ENCODE results near the gene ETV6.

Gene ETV6

DNA sequence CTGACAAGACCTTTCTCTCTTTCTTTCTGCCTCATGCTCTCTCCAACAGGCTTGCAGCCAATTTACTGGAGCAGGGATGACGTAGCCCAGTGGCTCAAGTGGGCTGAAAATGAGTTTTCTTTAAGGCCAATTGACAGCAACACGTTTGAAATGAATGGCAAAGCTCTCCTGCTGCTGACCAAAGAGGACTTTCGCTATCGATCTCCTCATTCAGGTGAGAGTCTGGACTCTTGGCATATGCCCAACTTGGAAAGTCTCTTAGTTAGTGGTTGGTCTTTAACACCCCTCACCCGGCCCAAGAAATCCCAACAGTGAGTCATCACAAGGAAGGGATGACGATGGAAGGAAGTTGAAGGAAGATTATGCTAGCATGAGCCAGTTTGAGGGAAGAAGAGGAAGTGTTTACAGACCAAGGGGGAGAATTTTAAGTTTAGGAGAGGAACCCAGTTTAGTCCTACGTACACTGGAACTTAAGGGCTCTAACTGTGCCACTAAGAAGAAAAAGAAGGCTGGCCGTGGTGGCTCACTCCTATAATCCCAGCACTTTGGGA lies 189.7 kb downstream of the ETV6 start:
- TF ChIP-seq, protein P1, sequence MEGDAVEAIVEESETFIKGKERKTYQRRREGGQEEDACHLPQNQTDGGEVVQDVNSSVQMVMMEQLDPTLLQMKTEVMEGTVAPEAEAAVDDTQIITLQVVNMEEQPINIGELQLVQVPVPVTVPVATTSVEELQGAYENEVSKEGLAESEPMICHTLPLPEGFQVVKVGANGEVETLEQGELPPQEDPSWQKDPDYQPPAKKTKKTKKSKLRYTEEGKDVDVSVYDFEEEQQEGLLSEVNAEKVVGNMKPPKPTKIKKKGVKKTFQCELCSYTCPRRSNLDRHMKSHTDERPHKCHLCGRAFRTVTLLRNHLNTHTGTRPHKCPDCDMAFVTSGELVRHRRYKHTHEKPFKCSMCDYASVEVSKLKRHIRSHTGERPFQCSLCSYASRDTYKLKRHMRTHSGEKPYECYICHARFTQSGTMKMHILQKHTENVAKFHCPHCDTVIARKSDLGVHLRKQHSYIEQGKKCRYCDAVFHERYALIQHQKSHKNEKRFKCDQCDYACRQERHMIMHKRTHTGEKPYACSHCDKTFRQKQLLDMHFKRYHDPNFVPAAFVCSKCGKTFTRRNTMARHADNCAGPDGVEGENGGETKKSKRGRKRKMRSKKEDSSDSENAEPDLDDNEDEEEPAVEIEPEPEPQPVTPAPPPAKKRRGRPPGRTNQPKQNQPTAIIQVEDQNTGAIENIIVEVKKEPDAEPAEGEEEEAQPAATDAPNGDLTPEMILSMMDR (conservative IDR thresholded peaks at IDR 0.05; ENCODE audit: low read depth, low read length), result no peak
- H3K4me3 ChIP-seq (IDR thresholded peaks at IDR 0.05; ENCODE audit: insufficient read depth, low read depth, low read length), result no peak overlapping the region
- H3K79me2 ChIP-seq (ENCODE audit: insufficient read depth, low read depth), result no peaks in the 10 kb centered on the region
- H3K36me3 ChIP-seq (ENCODE audit: insufficient read depth), result no peaks in the 10 kb centered on the region
- H3K27me3 ChIP-seq (ENCODE audit: insufficient read depth, low read depth), result no peaks in the 10 kb centered on the region
- no peak overlapping the region for H3K9ac ChIP-seq
- H3K4me1 ChIP-seq (ENCODE audit: low read depth, poor library complexity, severe bottlenecking), result peaks cover 39% of the 10 kb centered on the region
- H4K20me1 ChIP-seq (ENCODE audit: insufficient read depth), result no peaks in the 10 kb centered on the region
- H3K4me2 ChIP-seq, result no peak overlapping the region
- no peak overlapping the region for H3K27ac ChIP-seq
- no peak overlapping the region for H2AFZ ChIP-seq (ENCODE audit: low read depth)

DNA sequence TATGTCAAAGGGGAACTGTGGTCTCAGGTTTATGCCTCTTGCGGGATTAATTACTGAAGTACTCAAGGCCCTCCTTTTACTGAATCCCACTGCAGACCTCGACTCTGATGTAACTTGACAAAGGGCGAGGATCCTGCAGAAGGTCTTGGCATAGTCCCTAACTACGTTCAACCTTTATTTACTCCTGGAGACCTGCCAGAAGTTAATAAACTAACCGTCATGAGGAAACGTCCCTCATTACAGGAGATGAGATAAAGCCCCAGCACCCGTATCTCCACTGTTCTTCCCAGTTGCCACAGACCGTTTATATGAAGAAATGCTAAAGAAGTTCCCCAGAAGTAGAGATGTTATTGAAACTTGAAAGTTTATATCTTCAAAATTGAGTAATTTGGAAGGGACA lies 190.9 kb downstream of the ETV6 start:
- H3K4me2 ChIP-seq, result no peak overlapping the region
- H3K4me3 ChIP-seq (IDR thresholded peaks at IDR 0.05; ENCODE audit: insufficient read depth, low read depth, low read length), result no peak overlapping the region
- H3K4me1 ChIP-seq (ENCODE audit: low read depth, poor library complexity, severe bottlenecking), result peaks cover 27% of the 10 kb centered on the region
- no peaks in the 10 kb centered on the region for H3K36me3 ChIP-seq (ENCODE audit: insufficient read depth)
- no peak overlapping the region for H2AFZ ChIP-seq (ENCODE audit: low read depth)
- H3K79me2 ChIP-seq (ENCODE audit: insufficient read depth, low read depth), result no peaks in the 10 kb centered on the region
- H3K9ac ChIP-seq, result no peak overlapping the region
- H3K27me3 ChIP-seq (ENCODE audit: insufficient read depth, low read depth), result no peaks in the 10 kb centered on the region
- TF ChIP-seq, protein P1 (conservative IDR thresholded peaks at IDR 0.05; ENCODE audit: low read depth, low read length), result no peak
- H3K27ac ChIP-seq, result no peak overlapping the region
- no peaks in the 10 kb centered on the region for H4K20me1 ChIP-seq (ENCODE audit: insufficient read depth)

DNA sequence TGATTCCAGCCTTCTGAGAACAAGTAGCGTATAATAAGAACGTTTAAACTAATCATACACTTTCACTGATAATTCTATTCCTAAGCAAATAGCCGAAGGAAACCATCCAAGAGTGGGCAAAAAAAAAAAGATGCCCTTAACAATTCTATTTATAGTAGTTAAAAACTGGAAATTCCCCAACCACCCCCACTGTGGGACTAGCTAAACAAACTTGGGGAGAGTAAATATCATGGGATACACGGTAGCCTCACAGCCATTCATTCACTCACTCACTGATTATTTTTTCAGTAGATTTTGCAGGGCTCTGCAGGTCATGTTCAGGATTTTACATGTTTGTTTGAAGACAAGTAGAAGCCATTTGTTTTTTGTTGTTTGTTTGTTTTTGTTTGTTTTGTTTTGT lies 197.0 kb downstream of the ETV6 start:
- Histone ChIP-seq H3K79me2 (ENCODE audit: insufficient read depth, low read depth) (no peaks in the 10 kb centered on the region), H3K4me2 (no peak overlapping the region), H3K27ac (no peak overlapping the region), H3K4me1 (ENCODE audit: low read depth, poor library complexity, severe bottlenecking) (no peaks in the 10 kb centered on the region), H3K27me3 (ENCODE audit: insufficient read depth, low read depth) (no peaks in the 10 kb centered on the region), H3K36me3 (ENCODE audit: insufficient read depth) (no peaks in the 10 kb centered on the region), H3K4me3 (IDR thresholded peaks at IDR 0.05; ENCODE audit: insufficient read depth, low read depth, low read length) (no peak overlapping the region), H4K20me1 (ENCODE audit: insufficient read depth) (no peaks in the 10 kb centered on the region), H2AFZ (ENCODE audit: low read depth) (no peak overlapping the region), H3K9ac (no peak overlapping the region)
- TF ChIP-seq, protein P1 (conservative IDR thresholded peaks at IDR 0.05; ENCODE audit: low read depth, low read length), result no peak

DNA sequence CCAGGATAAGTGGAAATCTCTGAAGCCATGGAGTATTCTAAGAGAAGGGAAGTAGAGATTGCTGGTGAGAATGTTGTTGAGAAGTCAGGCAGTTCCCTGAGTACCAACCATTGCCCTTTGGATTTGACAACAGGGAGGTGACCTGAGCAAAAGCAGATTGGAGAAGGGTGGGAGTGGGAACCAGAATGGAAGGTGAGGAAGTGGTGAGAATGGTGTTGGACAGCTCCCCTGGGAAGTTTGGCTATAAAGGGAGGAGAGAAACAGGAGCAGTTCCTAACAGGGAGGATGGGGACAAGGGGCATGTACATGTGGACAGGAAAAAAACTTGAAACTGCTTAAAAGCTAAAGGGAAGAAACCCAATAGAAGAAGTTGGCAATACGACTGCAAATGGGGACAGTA lies 198.1 kb downstream of the ETV6 start:
- TF ChIP-seq, protein P1 (conservative IDR thresholded peaks at IDR 0.05; ENCODE audit: low read depth, low read length), result no peak
- H3K9ac ChIP-seq, result no peak overlapping the region
- H4K20me1 ChIP-seq (ENCODE audit: insufficient read depth), result no peaks in the 10 kb centered on the region
- no peaks in the 10 kb centered on the region for H3K27me3 ChIP-seq (ENCODE audit: insufficient read depth, low read depth)
- H3K27ac ChIP-seq, result no peak overlapping the region
- no peak overlapping the region for H2AFZ ChIP-seq (ENCODE audit: low read depth)
- no peaks in the 10 kb centered on the region for H3K79me2 ChIP-seq (ENCODE audit: insufficient read depth, low read depth)
- H3K4me1 ChIP-seq (ENCODE audit: low read depth, poor library complexity, severe bottlenecking), result no peaks in the 10 kb centered on the region
- no peak overlapping the region for H3K4me3 ChIP-seq (IDR thresholded peaks at IDR 0.05; ENCODE audit: insufficient read depth, low read depth, low read length)
- H3K36me3 ChIP-seq (ENCODE audit: insufficient read depth), result no peaks in the 10 kb centered on the region
- H3K4me2 ChIP-seq, result no peak overlapping the region

Data from KMS-11 (cell line).